ENCODE data around the gene MYH3. TPM values are rescaled to one million over a fixed set of nuclear protein-coding genes. Genes with fewer than 3 reads are reported as not detected.

Gene MYH3
- total RNA-seq, 1 experiment from 2014 or later = 2.9 TPM

GRCh38 chr17:10629706-10630105, 27.4 kb downstream of the MYH3 start:
- Histone ChIP-seq H3K56ac (ENCODE audit: insufficient read length, low read depth, low read length) (no peak overlapping the region), H3K9ac (ENCODE audit: extremely low read depth, insufficient read length, low read length) (no peak overlapping the region), H2BK12ac (ENCODE audit: insufficient read length, low read depth, low read length) (no peak overlapping the region), H2BK20ac (ENCODE audit: low read depth, low read length, poor library complexity, severe bottlenecking) (no peak overlapping the region), H2AFZ (ENCODE audit: low read length) (no peak overlapping the region), H3K27me3 (ENCODE audit: insufficient read depth, low read length) (no peaks in the 10 kb centered on the region), H4K20me1 (ENCODE audit: control insufficient read depth, insufficient read depth, insufficient read length) (no peaks in the 10 kb centered on the region), H2BK15ac (ENCODE audit: low read depth, low read length) (no peak overlapping the region), H3K4ac (ENCODE audit: low read depth, low read length) (no peak overlapping the region), H3K14ac (ENCODE audit: insufficient read depth, low read length) (no peak overlapping the region), H2BK5ac (ENCODE audit: insufficient read length, low read length) (no peak overlapping the region), H3K18ac (ENCODE audit: insufficient read length, low read depth, low read length) (no peak overlapping the region), H2BK120ac (ENCODE audit: low read depth, low read length, poor library complexity, severe bottlenecking) (no peak overlapping the region), H3K79me2 (ENCODE audit: insufficient read depth, low read length) (no peaks in the 10 kb centered on the region), H3K27ac (ENCODE audit: insufficient read length, low read depth, low read length) (no peak overlapping the region), H4K8ac (replicated peaks; ENCODE audit: insufficient read length, low read depth, low read length) (no peak overlapping the region), H4K91ac (ENCODE audit: insufficient read length, low read depth, low read length) (no peak overlapping the region), H3T11ph (ENCODE audit: low read length) (no peak overlapping the region), H4K5ac (ENCODE audit: insufficient read length, low read depth, low read length) (no peak overlapping the region), H3K23ac (ENCODE audit: insufficient read length, low read depth, low read length) (no peak overlapping the region), H3K4me1 (ENCODE audit: insufficient read depth, low read length) (no peaks in the 10 kb centered on the region), H3K23me2 (ENCODE audit: insufficient read length, low read depth, low read length, poor library complexity, severe bottlenecking) (no peaks in the 10 kb centered on the region), H3K79me1 (ENCODE audit: insufficient read depth, low read depth, low read length, poor library complexity, severe bottlenecking) (no peaks in the 10 kb centered on the region), H2AK5ac (ENCODE audit: insufficient read length, low read length) (no peak overlapping the region), H3K4me2 (ENCODE audit: insufficient read depth, insufficient read length, low read length) (no peak overlapping the region), H3K9me3 (ENCODE audit: control insufficient read depth, low read depth, low read length) (no peaks in the 10 kb centered on the region)
- Mint-ChIP-seq H3K4me3 (no peak overlapping the region), H3K27ac (no peak overlapping the region), H3K4me1 (no peaks in the 10 kb centered on the region), H3K27me3 (ENCODE audit: low read depth) (peaks cover 1% of the 10 kb centered on the region; the same call in 1 of the 2 replicates), H3K9me3 (no peaks in the 10 kb centered on the region; a peak in 1 of 5 replicates), H3K36me3 (ENCODE audit: insufficient read depth in 1 of 3, low read depth in 3 of 3) (peaks cover 5 to 13% (median 12%) of the 10 kb centered on the region in 3 experiments; a peak in 6 of 7 replicates)
- TF ChIP-seq CTCF (conservative IDR thresholded peaks at IDR 0.05) = no peak
- DNase-seq = no peak
- no CpG with 5 or more reads among the region's 12 CpGs for WGBS (ENCODE audit: extremely low coverage, insufficient read length, low lambda C conversion rate)

Measured in H9 (cell line).